ENCODE data around the gene AGAP3.

AGAP3 gene

DNA sequence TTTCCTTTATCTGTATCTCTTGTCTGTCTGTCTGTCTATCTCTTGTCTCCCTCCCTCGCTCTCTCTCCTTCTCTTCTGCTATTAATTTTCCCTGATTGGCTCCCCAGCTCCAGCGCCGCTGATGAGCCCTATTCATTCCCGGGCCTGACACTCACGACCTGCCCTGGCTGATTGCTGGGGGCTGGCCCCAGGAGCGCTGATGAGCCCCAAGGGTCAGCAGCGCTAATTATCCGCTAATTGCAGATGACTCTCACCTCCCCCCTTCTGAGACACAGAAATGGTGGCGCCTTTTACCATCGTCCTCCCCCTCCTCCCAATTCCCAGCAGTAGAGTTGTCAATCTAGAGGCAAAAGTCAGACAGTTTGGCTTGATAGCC, 82.5 kb downstream of the AGAP3 start:
- DNase-seq = no peak

DNA sequence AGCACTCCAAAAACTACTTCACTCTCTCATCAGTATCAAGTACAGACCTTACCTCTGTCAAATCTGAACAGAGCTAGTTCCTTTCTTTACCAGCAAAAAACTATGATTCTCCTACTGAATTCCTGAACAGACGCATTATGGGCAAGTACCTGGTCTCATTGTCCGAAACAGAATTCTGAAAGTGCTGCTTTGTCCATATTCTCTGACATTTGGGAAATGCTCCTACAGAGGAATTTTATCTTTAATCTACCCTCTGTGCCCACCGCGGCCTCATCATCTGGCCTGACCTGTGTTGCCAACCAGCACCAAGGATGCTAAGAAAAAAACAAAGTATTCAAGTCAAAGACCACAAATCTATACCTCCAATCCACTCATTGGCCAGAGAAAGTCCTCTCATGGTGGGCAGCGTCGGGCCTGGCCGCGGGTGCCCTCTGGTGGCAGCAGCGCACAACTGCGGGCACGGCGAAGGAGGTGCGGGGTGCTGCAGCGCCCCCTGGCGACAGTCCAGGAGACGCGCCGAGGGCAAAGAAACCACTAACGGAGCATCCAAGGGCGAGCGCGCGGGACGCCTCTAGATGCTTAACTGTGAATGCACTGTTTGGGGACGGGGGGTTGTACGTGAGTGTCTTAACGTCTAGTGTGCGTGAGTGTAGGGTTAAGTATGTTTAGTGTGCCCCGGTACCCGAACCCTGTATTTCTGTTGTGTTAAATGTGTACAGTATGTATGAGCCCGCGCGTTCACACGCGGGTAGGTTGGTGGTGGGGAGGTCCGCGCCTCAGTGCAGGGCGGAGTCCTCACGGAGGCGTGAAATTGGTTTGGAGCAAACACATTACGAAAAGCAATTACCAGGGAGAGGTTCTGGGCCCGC, 86.2 kb downstream of the AGAP3 start:
- DNase-seq = peak; percentile 76

DNA sequence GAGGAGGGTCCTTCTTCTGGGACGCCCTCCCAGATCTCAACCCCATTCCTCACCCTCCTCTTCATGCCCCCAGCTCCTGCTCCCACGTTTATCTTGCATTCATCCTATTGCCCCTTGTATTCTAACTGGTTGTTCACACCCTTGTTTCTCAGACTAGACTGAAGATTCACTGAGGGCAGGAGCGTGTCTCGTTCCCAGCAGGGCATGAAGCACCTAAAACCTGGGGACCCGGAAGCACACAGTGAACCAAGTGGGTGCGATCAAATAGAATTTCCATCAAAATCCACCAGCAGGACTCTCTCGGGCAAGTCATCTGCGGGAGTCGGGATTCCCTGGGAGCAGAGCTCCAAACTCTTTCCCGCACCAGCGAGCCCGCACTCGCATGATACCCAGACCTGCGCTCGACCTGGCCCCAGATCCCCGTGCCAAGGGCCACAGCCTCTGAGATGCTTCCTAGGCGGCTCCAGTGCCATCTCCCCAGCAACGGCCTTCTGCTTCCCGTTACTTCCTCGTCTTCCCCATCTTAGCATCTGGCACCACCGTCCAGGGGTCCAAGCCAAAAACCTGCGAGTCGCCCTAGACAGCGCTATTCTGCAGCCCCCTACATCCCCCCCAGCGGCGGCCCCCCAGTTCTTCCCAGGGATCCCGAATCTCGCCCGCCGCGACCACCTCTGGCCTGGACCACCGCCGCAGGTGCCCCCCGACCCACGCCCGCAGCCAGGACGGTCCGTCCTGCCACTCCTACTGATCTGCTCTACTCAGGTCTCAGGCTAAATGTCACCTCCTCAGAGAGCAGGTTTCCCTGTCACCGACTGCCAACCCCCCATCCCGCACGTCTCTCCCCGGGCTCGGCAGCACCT, 87.3 kb downstream of the AGAP3 start:
- DNase-seq = no peak

DNA sequence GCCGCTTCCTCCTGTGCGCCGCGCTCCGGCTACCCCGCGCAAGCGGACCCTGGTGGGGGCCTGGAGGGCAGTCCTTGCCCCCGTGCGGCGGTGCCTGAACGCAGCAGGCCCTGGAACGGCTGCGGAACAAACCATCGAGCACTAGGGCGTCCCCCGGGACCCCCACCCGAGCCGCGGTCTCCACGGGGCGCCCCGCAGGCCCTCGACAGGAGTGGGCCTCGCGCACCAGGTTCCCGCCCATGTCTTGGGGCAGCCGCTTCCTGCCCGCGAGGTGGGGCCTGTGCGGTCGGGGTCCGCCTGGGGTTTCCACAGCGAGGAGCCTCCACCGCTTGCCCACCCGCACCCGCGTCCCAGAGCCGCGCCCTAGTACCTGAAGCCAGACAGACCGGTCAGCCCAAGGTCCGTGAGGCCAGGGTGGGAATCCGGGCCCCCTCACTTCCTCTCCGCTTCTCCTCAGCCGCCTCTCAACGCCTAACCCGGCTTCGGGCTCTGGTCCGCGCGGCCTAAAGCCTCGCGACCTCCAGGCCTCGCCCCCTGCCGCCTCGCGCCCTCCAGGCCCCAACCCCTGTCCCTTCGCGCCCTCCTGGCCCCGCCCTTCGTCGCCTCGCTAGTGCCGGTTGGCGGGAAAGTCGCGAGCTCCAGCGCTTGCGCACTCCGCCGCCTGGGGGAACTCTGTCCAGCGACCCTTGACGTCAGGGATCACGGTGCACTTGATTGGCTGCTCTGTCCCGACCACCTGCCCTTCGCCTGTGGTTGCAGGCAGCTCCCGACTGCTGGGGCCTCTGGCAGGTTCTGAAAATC, 88.2 kb downstream of the AGAP3 start:
- no peak for DNase-seq

DNA sequence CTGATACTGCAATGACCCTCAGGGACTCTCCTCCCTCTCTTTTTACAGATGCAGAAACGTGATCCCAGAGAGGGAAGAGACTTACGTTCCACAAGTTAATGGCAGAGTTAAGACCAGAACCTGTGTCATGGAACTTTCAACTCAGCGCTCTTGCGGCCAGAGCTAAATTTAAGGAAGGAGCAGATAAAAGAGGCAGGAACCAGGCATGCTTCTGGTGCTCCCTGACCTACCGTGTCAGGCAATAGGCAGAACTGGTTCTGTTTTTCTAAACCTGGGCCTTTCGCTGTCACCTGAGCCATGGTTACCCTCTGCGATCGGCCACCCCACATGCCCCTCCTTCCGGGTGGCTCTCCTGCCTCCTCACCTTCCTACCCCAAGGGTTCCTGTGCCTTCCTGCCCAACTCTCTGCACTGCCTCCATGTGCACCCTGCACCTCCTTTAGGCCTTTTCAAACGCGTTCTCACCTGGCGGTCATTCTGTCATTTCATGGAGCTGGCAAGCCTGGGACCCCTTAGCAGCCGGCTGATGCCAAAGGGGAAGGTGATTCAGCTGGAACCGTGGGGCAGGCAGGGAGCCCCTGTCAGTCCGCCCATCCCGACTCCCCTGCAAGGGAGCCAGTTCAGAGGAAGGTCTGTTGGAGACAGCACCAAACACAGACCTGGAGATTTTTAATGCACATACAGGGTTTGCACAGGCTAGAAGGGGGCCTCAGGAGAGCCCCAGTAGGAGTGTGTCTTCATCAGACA, 88.9 kb downstream of the AGAP3 start:
- DNase-seq = no peak

DNA sequence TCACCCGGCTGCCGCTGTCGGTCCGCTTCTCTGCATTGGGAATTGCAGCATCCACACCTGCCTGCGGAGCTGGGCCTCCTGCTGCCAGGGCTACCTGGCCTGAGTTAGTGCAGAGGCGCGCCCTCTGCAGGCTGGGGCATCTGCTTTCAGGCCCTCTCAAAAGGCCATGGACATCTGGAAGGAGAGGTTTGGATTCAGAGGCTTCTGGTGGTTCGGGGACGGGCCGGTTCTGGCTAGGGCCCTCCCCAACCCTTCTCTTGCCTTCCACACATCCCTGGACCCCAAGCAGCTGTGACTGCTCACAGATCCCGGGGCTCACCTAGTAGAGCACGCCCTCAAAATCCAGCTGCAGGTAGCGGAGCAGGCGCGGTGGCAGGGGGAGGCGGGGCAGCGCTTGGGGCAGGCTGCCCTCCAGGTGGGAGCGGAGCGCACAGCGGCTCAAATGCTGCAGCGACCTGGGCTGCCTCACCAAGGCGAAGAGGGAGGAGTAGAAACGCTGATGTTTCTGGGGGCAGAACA, 89.6 kb downstream of the AGAP3 start:
- no peak for DNase-seq

DNA sequence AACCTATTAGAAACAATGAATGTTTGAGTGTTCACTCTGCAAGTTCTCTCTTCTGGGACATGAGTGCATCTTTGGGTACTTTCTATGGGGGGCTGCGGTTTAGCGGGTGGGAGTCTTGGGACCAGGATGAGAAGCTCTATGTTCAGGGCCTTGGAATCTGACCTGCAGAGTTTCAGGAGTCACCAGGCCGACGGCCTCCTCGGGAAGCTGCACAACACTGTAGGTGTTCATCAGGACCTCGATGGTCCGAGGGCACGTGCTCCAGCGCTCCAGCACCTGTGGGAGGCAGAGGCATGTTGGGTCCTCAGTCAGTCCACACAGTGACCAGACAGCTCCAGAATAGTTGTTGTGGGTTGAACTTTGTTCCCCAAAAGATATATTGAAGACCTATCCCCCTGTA, 90.1 kb downstream of the AGAP3 start:
- DNase-seq = no peak

DNA sequence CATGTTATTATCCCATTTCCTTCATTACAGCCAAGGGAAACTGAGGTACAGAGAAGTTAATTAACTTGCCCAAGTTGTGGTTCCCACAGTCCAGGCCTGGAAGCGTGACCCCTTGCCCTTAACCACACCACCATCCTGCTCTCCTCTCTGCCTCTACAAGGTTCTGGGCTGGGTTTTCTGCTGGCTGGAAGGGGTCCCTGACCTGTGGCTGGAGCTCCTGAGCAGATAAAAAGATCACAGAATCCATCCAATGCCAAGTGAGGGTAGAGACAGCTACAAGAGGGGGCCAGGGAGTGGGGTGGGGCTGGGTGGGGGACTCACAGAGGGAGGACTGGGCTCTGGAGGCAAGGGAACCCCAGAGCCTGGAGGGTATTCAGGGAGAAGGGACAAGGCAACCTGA, 91.0 kb downstream of the AGAP3 start:
- DNase-seq = no peak

DNA sequence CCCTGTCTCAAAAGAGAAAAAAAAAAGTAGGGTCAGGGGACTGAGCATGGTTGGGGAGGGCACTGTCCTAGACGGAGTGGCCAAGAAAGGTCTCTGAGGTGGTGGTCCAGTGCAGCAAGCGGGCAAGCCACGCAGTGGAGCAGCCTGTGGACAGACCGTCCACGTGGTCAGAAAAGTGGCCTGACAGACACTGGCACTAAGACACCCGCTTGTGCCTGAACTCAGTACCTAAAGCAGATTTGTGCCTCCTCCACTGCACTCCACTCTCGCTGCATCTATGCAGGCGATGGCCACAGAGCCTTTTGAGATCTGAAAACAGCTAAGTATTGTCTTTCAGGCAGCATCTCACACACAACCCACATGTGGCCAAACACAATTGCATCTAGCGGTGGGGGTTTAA, 92.0 kb downstream of the AGAP3 start:
- no peak for DNase-seq

DNA sequence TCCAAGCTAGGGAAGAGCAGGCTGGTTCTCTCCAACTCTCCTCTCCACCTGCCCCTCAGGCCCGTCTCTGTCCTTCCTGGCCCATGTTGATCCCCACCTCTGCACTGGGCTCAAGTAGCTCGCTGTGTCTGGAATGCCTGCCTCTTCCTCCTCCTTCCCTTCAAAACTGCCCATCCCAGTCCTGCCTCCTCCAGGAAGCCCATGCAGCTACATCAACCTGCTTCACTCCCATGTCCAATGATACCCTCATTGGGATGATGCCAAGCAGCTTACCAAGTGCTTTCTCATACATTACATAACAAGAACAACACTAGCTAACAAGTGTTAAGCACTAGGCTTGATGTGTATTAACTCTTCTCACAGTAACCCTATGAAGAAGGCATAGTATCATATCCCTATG, 92.6 kb downstream of the AGAP3 start:
- no peak for DNase-seq

DNA sequence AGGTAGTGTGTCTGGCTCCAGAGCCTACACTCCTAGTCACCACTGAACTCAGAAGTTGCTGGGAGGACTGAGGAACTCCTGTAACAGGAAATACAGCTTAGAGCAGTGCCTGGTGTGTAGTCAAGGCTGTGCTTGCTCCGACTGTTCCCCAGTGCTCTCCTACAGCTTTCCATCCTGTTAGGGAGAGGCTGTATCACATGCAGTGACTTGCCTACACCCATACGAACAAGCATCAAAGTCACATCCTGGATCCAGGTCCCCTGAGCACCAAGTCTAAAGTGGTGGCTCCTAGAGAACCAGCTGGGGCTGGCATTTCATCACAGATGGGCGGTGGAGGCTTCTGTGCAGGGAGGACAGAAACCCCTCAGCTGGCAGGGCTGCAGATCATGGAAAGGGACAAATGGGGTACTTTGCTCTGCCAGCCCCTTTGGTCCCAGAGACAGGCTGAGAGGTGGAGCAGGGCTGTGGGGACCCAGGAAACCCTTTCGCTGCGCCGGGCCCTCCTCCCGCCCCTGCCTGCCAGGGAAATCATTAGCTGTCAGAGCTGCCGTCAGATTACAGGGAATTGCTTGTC, 93.1 kb downstream of the AGAP3 start:
- DNase-seq = no peak

DNA sequence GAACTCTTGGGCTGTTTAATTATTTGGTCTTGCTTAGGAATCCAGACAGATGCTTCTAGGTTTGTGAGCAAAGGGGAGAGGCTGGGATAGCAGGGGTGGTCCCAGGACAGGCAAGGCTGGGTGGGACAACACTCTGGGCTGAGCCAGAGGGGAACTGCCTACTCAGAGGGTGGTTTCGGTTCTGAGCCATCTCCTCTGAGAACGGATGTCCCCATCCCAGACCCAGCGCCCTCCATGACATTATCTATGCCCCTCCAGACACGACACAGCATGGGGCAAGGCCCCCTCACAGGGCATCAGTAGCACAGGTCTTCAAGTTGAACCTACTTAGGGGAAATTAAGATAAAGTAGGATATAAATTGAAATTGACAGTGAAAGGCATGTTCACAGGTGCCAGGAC, 93.7 kb downstream of the AGAP3 start:
- DNase-seq = no peak

DNA sequence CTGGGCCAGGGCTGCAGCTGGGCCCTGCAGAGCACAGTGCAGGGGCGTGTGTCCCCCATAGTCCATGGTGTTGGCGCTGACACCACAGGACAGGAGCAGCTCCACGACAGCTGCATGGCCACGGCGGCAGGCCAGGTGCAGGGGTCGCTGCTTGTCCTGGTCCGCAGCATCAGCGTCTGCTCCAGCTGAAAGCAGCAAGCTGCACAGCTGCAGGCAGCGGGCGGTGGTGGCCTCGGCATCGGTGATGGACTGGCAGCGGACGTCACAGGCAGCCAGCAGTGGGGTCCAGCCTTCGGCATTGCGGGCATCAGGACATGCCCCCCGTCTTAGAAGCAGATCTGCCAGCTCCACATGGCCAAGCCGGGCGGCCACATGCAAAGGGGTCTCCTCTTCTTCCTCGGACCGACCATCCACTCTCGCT, 94.7 kb downstream of the AGAP3 start:
- DNase-seq = no peak

DNA sequence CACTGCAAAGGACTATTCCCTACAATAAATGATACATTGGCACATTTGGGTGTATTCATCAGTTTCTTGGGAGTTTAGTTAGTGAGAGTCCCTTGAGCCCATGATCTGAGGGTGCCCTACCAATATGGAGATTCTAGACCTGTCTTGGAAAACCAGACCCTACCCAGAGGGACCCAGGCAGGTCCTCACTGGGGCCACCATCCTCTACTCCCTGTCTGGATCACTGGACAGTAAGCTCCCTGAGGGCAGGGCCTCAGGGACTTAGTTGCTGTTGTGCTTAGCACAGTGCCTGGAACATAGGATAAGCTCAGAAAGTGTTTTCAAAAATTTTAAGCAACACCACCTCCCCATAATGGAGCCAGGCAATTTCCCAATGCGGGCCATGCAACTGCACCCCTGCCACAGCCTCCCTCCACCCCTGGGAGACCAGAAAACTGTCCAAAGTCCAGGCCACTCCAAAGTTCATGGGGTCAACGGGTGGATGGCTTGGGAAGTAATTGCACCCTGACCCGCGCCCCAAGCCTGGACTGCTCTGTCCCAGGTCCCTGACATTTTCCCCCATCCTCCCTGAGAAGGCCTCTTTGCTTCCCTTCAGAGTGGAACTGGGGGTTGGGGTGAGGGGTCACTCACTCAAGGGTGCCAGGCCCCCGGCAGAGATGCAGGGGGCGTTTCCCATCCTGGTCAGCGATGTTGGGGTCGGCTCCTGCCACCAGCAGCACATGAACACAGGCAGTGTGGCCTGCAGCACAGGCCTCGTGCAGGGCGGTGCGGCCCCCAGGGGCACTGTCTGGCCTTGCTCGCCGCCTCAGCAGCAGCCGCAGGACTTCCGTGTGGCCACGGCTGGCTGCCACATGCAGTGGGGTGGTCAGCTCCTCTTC, 99.7 kb downstream of the AGAP3 start:
- DNase-seq = no peak

DNA sequence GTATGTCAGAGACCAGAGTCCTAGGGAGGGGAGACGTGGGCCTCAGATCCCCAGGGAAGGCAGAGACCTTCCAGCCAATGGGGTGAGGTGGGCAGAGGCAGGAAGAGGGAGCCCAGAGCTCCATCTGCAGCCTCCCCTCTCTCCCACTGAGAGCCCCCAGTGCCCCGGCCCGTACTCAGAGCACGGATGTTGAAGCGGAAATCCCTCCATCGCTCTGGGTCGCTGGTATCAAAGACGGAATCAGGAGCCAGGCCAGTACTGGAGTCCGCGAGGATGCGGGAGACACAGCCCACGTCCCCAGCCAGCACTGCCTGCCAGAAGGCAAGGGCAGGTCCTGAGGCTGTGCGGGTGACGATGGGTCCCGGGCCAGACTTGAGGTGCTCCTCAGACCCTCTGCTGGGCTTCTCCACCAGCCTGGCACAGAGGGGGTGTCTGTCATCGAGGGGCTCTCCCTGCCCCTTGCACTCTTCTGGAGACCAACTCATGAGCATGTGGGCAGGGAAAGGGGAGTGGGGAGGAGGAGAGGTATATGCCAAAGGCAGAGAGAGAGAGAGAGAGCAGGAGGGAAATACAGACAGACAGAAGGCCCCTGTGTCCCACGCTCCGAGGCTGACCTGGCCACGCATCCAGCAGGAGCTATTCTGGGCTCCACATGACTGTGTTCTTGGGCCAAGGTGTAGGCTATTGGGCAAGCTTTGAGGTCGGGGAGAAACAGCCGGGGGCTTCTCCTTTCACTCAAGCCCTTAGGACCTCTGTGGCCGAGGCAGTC, 100.5 kb downstream of the AGAP3 start, which contains the start of gene ASB10:
Gene ASB10 (minus strand): TSS at position 611 of the 769 bp plus-strand sequence. CDS start 120 bp downstream, at position 491.
- DNase-seq = no peak

DNA sequence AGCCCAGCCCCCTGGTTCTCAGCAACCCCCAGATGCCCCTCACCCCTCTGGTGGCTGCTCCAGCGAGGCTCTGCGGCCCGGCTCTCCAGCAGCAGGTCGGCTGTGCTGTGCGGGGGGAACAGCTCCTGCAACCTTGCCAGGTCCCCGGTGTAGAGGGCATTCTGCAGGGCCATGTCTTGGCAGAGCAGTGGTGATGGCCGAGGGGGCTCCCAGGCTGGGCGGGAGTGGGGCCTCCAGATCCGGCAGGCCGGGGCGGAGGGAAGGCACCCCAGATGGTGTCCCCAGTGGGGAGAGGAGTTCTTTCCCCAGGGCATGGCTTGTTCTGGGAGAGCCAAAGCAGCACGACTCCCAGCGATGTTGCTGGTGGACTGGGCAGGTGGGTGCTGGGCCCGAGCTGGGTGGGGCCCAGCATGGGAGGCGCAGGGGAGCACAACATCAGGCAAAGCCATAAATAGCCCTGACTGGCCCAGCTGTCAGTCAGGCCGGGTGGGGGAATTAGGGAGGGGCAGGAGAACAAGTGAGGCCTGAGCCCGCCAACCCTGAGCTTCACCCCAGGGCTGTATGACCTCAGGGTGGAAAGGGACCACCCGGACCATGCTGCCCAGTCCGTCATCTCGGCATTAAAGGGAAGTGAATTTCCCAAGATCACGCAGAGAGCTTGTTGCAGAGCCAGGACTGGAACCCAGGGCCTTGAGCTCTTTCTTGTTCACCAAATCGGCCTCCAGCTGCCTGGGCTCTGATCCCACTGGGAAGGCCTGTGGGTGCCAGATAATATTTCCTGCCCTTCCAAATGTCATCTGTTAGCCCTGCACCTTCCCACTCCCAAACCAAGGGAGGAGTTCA, 101.4 kb downstream of the AGAP3 start:
- no peak for DNase-seq

DNA sequence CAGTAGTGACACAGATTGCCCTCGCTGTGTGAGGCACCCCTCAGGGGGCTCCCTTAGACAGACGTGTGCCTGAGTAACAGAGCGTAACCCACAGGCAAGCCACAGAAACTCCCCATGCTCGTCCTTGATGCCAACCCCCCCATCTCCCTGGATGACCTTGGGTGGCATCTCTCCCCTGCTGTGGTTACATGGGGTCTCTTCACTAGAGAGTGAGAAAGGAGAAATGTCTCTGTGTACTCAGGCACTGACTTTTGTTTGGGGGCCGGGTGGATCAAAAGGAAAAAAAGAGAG, 101.9 kb downstream of the AGAP3 start:
- no peak for DNase-seq

DNA sequence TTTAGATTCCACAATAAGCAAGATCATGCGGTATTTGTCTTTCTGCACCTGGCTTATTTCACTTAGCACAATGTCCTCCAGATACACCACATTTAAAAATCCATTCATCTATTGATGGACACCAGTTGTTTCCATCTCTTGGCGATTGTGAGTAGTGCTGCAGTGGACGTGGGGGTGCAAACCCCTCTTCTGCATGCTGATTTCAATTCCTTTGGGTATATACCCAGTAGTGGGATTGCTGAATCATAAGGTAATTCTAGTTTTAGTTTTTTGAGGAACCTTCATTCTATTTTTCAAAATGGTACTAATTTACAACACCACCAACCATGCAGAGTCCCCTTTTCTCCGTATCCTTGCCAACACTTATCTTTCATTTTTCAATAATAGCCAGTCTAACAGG, 102.8 kb downstream of the AGAP3 start:
- DNase-seq = no peak

DNA sequence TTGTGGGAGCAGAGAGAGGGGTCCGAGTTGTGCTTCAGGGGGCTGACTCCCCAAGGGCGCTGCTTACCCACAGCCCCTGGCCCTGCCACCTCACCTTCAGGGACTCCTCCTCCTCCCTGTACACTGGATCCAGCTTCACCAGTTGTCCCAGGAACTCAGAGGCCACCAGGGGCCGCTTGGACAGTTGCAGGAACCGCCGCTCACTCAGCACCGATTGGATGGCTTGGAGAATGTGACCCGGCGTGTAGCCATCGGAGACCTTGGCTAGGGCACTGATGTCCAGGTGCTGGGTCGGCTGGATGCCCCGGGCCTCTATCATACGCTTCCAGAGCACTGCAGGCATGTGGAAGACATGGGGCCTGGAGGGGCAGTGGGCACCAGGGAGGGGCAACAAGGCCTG, 105.3 kb downstream of the AGAP3 start:
- no peak for DNase-seq
